HEK293 (cell line): Measurements from ENCODE around the gene GGA1.
A peak's percentile ranks its signal among the peaks of the same experiment; 100 is the strongest.

Experiments used
- GFI1B ChIP-seq: fragments of 450-650 bp; formaldehyde crosslinking; IDR thresholded peaks from 2 replicates; pipeline ENCODE4 v1.5.1; 2016; ENCODE audit warnings: missing biosample characterization, missing genetic modification characterization
- GLIS1 ChIP-seq: fragments of 450-650 bp; formaldehyde crosslinking; IDR thresholded peaks from 2 replicates; pipeline ENCODE4 v1.5.1; 2016; ENCODE audit warnings: missing biosample characterization, missing genetic modification characterization
- IKZF3 ChIP-seq: fragments of 450-650 bp; IDR thresholded peaks from 2 replicates; pipeline ENCODE4 v1.5.0; 2018; ENCODE audit warnings: missing biosample characterization, mild to moderate bottlenecking, missing genetic modification characterization, moderate library complexity
- KLF10 ChIP-seq: fragments of 450-650 bp; IDR thresholded peaks from 2 replicates; pipeline ENCODE4 v1.5.1; 2018; ENCODE audit warnings: missing biosample characterization, mild to moderate bottlenecking, missing genetic modification characterization
- PRDM1 ChIP-seq: fragments of 450-650 bp; formaldehyde crosslinking; IDR thresholded peaks from 2 replicates; pipeline ENCODE4; 2016; ENCODE audit warnings: missing biosample characterization, missing genetic modification characterization
- ZBTB8A ChIP-seq: fragments of 450-650 bp; formaldehyde crosslinking; IDR thresholded peaks from 2 replicates; pipeline ENCODE4 v1.5.1; 2016; ENCODE audit warnings: missing biosample characterization, missing genetic modification characterization
- ZNF132 ChIP-seq: fragments of 450-650 bp; formaldehyde crosslinking; IDR thresholded peaks from 2 replicates; pipeline ENCODE4 v1.5.1; 2017; ENCODE audit warnings: missing biosample characterization, missing genetic modification characterization, borderline replicate concordance
- ZNF138 ChIP-seq: fragments of 450-650 bp; formaldehyde crosslinking; IDR thresholded peaks from 2 replicates; pipeline ENCODE4 v1.5.1; 2016; ENCODE audit warnings: missing biosample characterization, missing genetic modification characterization, borderline replicate concordance
- ZNF16 ChIP-seq: fragments of 450-650 bp; formaldehyde crosslinking; IDR thresholded peaks from 2 replicates; pipeline ENCODE4 v1.5.1; 2016; ENCODE audit warnings: low read depth, missing biosample characterization, missing genetic modification characterization
- ZNF184 ChIP-seq: fragments of 450-650 bp; IDR thresholded peaks from 2 replicates; pipeline ENCODE4 v1.5.1; 2018; ENCODE audit warnings: missing biosample characterization, mild to moderate bottlenecking, missing genetic modification characterization
- ZNF37A ChIP-seq: fragments of 450-650 bp; IDR thresholded peaks from 2 replicates; pipeline ENCODE4 v1.5.1; 2018; ENCODE audit warnings: missing biosample characterization, missing genetic modification characterization
- ZNF423 ChIP-seq: fragments of 450-650 bp; formaldehyde crosslinking; IDR thresholded peaks from 2 replicates; pipeline ENCODE4 v1.5.1; 2016; ENCODE audit warnings: missing biosample characterization, missing genetic modification characterization
- ZNF433 ChIP-seq: fragments of 450-650 bp; formaldehyde crosslinking; IDR thresholded peaks from 2 replicates; pipeline ENCODE4 v1.5.1; 2016; ENCODE audit warnings: missing biosample characterization, missing genetic modification characterization, low read depth
- ZNF513 ChIP-seq: fragments of 450-650 bp; IDR thresholded peaks from 2 replicates; pipeline ENCODE4 v1.5.1; 2018; ENCODE audit warnings: missing biosample characterization, missing genetic modification characterization
- ZNF530 ChIP-seq: fragments of 450-650 bp; formaldehyde crosslinking; IDR thresholded peaks from 2 replicates; pipeline ENCODE4 v1.5.1; 2016; ENCODE audit warnings: low read depth, missing biosample characterization, missing genetic modification characterization
- ZNF560 ChIP-seq: fragments of 450-650 bp; formaldehyde crosslinking; IDR thresholded peaks from 2 replicates; pipeline ENCODE4 v1.5.1; 2017; ENCODE audit warnings: missing biosample characterization, missing genetic modification characterization, borderline replicate concordance
- ZNF654 ChIP-seq: fragments of 450-650 bp; formaldehyde crosslinking; IDR thresholded peaks from 2 replicates; pipeline ENCODE4 v1.5.1; 2016; ENCODE audit warnings: low read depth, missing biosample characterization, missing genetic modification characterization
- ZNF701 ChIP-seq: fragments of 450-650 bp; formaldehyde crosslinking; IDR thresholded peaks from 2 replicates; pipeline ENCODE4 v1.5.1; 2016; ENCODE audit warnings: missing biosample characterization, missing genetic modification characterization
- ZNF76 ChIP-seq: fragments of 450-650 bp; formaldehyde crosslinking; IDR thresholded peaks from 2 replicates; pipeline ENCODE4; 2016; ENCODE audit warnings: low read depth, missing biosample characterization, missing genetic modification characterization, borderline replicate concordance
- ZNF843 ChIP-seq: fragments of 450-650 bp; formaldehyde crosslinking; IDR thresholded peaks from 2 replicates; pipeline ENCODE4 v1.5.1; 2016; ENCODE audit warnings: missing biosample characterization, missing genetic modification characterization
- ZSCAN30 ChIP-seq: fragments of 450-650 bp; IDR thresholded peaks from 2 replicates; pipeline ENCODE4 v1.5.1; 2018; ENCODE audit warnings: missing biosample characterization, mild to moderate bottlenecking, missing genetic modification characterization, moderate library complexity
- TF ChIP-seq, protein P1 (sequence below): fragments of 450-650 bp; formaldehyde crosslinking; IDR thresholded peaks from 2 replicates; pipeline ENCODE4 v1.5.1; 2016; ENCODE audit warnings: missing biosample characterization, missing genetic modification characterization
- TF ChIP-seq, protein P2 (sequence below): fragments of 450-650 bp; formaldehyde crosslinking; IDR thresholded peaks from 2 replicates; pipeline ENCODE4 v1.5.1; 2017; ENCODE audit warnings: missing biosample characterization, missing genetic modification characterization
- TF ChIP-seq, protein P3 (sequence below): fragments of 450-650 bp; formaldehyde crosslinking; IDR thresholded peaks from 2 replicates; pipeline ENCODE4 v1.5.1; 2016; ENCODE audit warnings: missing biosample characterization, missing genetic modification characterization
- TF ChIP-seq, protein P4 (sequence below): fragments of 450-650 bp; formaldehyde crosslinking; IDR thresholded peaks from 2 replicates; pipeline ENCODE4 v1.5.1; 2017; ENCODE audit warnings: missing biosample characterization, missing genetic modification characterization
- TF ChIP-seq, protein P5 (sequence below): fragments of 450-650 bp; formaldehyde crosslinking; IDR thresholded peaks from 2 replicates; pipeline ENCODE4 v1.5.0; 2017; ENCODE audit warnings: missing biosample characterization, missing genetic modification characterization, borderline replicate concordance

Gene GGA1

DNA sequence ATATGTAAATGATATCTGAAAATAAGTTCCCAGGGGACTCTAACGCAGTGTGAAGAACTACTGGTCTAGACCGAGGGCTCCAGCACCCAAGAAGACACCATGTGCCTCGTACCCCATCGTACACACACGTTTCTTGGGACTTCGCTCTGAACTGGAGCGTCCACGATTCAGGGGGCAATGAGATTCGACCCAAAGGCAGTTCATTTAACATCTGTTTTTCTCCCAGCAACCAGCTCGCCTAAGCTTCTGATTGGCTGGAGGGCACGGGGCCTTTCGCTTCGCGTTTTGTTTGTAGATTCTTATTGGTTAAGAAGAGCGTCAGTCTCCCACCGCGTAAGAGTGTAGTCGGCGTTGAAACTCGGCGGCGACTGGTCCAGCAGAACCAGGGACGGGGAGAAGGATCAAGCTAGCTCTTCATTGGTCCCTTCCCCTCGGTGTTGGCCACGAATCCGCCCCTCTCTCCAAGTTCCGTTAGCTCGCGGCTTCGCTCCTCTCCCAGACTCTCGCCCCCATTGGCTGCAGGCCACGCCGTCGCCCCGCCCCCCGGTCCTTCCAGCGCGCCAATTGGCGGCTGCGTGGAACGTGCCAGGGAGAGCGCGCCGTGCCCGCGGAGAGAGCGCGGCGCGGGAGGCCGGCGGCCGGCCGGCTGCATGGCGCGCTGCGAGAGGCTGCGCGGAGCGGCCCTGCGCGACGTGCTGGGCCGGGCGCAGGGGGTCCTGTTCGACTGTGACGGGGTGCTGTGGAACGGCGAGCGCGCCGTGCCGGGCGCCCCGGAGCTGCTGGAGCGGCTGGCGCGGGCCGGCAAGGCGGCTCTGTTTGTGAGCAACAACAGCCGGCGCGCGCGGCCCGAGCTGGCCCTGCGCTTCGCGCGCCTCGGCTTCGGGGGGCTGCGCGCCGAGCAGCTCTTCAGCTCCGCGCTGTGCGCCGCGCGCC, 49.8 kb downstream of the GGA1 start, which contains the start of gene PDXP (continued):
- TF ChIP-seq ZNF701 (tag by site-specific recombination) (no peak), GLIS1 (no peak), ZNF132 (no peak), GFI1B (tag by site-specific recombination) (no peak), ZNF138 (no peak), ZNF76 (tag by site-specific recombination) (peak; percentile 26; the same call in 1 of the 2 replicates), ZNF184 (tag by site-specific recombination) (no peak), ZSCAN30 (tag by site-specific recombination) (peak; percentile 30; the same call in 1 of the 2 replicates), ZNF560 (tag by site-specific recombination) (no peak), IKZF3 (tag by site-specific recombination) (0 out of 2 replicates have a peak, but pooled peaks have one; percentile 24), ZNF530 (no peak), KLF10 (tag by site-specific recombination) (no peak), ZNF654 (tag by site-specific recombination) (no peak), ZBTB8A (tag by site-specific recombination) (no peak), ZNF513 (tag by site-specific recombination) (no peak), ZNF37A (tag by site-specific recombination) (no peak), ZNF843 (tag by site-specific recombination) (no peak), ZNF16 (no peak), PRDM1 (no peak), ZNF423 (tag by site-specific recombination) (no peak), ZNF433 (no peak)
- TF ChIP-seq, protein P1, sequence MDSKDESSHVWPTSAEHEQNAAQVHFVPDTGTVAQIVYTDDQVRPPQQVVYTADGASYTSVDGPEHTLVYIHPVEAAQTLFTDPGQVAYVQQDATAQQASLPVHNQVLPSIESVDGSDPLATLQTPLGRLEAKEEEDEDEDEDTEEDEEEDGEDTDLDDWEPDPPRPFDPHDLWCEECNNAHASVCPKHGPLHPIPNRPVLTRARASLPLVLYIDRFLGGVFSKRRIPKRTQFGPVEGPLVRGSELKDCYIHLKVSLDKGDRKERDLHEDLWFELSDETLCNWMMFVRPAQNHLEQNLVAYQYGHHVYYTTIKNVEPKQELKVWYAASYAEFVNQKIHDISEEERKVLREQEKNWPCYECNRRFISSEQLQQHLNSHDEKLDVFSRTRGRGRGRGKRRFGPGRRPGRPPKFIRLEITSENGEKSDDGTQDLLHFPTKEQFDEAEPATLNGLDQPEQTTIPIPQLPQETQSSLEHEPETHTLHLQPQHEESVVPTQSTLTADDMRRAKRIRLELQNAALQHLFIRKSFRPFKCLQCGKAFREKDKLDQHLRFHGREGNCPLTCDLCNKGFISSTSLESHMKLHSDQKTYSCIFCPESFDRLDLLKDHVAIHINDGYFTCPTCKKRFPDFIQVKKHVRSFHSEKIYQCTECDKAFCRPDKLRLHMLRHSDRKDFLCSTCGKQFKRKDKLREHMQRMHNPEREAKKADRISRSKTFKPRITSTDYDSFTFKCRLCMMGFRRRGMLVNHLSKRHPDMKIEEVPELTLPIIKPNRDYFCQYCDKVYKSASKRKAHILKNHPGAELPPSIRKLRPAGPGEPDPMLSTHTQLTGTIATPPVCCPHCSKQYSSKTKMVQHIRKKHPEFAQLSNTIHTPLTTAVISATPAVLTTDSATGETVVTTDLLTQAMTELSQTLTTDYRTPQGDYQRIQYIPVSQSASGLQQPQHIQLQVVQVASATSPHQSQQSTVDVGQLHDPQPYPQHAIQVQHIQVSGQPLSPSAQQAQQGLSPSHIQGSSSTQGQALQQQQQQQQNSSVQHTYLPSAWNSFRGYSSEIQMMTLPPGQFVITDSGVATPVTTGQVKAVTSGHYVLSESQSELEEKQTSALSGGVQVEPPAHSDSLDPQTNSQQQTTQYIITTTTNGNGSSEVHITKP (tag by site-specific recombination), result peak; percentile 34
- TF ChIP-seq, protein P2, sequence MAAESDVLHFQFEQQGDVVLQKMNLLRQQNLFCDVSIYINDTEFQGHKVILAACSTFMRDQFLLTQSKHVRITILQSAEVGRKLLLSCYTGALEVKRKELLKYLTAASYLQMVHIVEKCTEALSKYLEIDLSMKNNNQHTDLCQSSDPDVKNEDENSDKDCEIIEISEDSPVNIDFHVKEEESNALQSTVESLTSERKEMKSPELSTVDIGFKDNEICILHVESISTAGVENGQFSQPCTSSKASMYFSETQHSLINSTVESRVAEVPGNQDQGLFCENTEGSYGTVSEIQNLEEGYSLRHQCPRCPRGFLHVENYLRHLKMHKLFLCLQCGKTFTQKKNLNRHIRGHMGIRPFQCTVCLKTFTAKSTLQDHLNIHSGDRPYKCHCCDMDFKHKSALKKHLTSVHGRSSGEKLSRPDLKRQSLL (tag by site-specific recombination), result no peak
- TF ChIP-seq, protein P3, sequence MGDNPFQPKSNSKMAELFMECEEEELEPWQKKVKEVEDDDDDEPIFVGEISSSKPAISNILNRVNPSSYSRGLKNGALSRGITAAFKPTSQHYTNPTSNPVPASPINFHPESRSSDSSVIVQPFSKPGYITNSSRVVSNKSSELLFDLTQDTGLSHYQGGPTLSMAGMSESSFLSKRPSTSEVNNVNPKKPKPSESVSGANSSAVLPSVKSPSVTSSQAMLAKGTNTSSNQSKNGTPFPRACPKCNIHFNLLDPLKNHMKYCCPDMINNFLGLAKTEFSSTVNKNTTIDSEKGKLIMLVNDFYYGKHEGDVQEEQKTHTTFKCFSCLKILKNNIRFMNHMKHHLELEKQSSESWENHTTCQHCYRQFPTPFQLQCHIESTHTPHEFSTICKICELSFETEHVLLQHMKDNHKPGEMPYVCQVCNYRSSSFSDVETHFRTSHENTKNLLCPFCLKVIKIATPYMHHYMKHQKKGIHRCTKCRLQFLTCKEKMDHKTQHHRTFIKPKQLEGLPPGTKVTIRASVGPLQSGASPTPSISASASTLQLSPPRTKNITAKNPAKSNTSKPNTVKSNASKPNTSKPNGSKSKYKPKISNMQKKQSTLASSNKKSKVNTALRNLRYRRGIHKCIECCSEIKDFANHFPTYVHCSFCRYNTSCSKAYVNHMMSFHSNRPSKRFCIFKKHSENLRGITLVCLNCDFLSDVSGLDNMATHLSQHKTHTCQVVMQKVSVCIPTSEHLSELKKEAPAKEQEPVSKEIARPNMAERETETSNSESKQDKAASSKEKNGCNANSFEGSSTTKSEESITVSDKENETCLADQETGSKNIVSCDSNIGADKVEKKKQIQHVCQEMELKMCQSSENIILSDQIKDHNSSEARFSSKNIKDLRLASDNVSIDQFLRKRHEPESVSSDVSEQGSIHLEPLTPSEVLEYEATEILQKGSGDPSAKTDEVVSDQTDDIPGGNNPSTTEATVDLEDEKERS, result no peak
- TF ChIP-seq, protein P4, sequence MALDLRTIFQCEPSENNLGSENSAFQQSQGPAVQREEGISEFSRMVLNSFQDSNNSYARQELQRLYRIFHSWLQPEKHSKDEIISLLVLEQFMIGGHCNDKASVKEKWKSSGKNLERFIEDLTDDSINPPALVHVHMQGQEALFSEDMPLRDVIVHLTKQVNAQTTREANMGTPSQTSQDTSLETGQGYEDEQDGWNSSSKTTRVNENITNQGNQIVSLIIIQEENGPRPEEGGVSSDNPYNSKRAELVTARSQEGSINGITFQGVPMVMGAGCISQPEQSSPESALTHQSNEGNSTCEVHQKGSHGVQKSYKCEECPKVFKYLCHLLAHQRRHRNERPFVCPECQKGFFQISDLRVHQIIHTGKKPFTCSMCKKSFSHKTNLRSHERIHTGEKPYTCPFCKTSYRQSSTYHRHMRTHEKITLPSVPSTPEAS (tag by site-specific recombination), result no peak
- TF ChIP-seq, protein P5, sequence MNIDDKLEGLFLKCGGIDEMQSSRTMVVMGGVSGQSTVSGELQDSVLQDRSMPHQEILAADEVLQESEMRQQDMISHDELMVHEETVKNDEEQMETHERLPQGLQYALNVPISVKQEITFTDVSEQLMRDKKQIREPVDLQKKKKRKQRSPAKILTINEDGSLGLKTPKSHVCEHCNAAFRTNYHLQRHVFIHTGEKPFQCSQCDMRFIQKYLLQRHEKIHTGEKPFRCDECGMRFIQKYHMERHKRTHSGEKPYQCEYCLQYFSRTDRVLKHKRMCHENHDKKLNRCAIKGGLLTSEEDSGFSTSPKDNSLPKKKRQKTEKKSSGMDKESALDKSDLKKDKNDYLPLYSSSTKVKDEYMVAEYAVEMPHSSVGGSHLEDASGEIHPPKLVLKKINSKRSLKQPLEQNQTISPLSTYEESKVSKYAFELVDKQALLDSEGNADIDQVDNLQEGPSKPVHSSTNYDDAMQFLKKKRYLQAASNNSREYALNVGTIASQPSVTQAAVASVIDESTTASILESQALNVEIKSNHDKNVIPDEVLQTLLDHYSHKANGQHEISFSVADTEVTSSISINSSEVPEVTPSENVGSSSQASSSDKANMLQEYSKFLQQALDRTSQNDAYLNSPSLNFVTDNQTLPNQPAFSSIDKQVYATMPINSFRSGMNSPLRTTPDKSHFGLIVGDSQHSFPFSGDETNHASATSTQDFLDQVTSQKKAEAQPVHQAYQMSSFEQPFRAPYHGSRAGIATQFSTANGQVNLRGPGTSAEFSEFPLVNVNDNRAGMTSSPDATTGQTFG, result no peak
